ENCODE measurements around the gene EXOC8.
A peak's percentile ranks its signal among the peaks of the same experiment; 100 is the strongest.

The EXOC8 gene, protein sequence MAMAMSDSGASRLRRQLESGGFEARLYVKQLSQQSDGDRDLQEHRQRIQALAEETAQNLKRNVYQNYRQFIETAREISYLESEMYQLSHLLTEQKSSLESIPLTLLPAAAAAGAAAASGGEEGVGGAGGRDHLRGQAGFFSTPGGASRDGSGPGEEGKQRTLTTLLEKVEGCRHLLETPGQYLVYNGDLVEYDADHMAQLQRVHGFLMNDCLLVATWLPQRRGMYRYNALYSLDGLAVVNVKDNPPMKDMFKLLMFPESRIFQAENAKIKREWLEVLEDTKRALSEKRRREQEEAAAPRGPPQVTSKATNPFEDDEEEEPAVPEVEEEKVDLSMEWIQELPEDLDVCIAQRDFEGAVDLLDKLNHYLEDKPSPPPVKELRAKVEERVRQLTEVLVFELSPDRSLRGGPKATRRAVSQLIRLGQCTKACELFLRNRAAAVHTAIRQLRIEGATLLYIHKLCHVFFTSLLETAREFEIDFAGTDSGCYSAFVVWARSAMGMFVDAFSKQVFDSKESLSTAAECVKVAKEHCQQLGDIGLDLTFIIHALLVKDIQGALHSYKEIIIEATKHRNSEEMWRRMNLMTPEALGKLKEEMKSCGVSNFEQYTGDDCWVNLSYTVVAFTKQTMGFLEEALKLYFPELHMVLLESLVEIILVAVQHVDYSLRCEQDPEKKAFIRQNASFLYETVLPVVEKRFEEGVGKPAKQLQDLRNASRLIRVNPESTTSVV

DNA sequence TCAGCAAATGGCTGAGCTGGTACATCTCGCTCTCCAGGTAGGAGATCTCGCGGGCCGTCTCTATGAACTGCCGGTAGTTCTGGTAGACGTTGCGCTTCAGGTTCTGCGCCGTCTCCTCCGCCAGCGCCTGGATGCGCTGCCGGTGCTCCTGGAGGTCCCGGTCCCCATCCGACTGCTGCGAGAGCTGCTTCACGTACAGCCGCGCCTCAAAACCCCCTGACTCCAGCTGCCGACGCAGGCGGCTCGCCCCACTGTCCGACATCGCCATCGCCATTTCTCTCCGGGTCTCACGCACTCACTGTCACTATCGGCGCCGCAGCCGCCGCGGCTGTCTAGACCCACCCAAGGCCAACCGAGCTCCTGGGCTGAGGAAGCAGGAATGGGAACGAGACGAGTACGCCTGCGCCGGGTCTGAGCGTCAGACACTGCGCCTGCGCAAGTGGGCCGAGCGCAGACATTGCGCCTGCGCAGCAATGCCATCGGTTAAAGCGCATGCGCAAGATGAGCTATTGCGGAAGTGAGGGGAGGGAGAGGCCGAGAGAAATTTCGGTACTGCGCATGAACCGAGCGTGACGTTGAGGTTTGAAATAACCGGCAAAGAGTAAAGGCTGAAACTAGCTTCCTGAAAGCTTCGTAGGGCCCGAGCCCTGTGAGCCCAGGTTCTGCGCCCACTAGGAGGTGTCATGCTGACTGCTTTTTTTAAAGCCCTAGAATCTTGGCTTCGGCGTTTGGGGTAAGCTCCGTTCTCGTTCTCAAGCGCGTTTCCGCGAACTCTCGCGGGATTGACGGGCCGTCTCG, at the start of gene EXOC8:
Gene EXOC8, minus strand, starts transcription at position 381 of the 798 bp plus-strand sequence. Its CDS starts 107 bp downstream, at position 274.
- peak; percentile 93 to 97 (median 96) for DNase-seq

DNA sequence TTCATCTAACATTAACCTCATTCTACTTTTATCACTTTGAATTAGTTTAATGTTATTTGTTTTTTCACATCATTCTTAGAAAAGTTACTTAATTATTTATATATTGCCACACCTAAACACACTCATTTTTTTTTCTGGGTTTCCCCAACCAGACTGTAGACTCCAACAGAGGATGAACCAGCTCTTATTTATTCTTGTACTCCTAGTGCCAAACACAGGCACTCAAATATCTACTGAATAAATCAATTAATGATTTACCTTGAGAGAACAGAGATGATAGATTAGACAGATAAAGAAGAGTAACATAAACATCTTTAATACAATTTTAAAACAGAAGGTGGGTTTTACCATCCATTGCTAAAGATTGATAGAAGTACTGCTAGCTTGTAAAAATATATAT, 48.8 kb upstream of the EXOC8 start:
- DNase-seq, result no peak

DNA sequence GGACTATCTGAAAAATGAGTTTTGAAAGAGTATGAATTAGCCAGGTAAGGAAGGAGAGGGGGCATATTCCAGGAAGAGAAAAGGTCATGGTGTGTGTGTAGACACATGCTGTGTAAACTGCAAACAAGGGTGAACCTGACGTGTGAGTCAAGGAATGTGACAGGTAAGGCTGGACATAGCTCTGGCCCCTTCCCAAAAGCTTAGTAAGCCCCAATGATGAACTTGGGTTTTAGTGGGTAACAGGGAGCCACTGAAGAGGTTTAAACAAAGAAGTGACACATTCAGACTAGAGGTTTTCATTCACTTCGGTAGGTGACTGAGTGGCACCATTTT, 47.7 kb upstream of the EXOC8 start:
- DNase-seq, result no peak

DNA sequence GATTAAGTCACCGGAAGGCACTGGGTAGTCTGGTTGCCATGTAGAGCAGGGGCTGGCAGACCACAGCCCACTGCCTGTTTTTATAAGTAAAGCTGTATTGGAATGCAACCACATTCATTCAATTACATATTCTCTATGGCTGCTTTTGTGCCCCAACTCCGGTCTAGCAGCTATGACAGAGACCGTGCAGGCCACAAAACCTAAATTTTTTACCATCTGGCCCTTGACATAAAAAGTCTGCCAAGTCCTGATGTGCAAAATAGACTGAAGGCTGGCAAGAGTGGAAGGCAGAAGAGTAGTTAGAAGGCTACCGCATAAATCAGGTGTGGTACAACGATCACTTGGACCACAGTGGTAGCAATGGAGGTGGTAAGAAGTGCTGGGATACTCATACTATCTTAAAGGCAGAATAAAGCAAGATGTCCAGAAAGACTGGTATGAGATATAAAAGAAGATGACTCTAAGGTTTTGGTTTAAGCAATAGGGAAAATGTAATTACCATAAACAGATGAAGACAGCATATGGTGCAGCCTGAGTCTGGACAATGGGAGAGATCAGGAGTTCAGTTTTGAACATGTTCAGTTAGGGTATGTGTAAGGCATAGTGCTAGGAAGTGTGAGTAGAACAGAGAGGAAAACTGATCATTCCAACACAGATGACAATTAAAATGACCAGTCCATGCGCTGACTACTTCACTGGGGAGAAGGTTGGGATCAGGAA, 47.2 kb upstream of the EXOC8 start:
- DNase-seq, result no peak

DNA sequence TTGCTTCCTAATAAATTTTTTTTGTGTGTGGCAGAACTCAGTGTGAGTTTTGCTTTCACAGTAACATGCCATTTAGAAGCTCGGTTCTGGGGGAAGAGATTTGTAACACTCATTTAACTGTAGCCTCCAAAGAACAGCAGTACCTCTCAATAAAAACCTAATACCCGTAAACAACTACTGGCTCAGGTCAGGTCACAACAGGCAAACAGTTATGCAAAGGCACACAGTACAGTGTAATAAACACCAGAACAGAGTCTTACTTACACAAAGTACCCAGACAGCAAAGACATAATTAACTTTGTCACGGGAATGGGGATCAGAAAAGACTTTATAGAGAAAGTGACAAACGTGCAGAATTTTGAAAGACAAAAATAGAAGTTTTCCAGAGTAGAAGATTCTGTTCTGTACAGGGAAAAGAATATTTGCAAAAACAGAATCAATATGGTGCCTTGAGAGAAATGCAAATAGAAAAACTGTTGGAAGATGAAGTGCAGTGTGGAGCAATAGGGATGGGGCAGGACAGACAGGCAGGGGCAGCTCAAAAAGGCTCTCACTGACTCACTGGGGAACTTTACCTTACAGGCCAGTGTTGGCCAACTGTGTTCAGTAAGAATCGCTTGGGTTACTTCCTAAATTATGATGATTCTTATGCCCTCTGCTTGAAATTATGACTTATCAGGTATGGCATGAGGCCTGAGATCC, 45.7 kb upstream of the EXOC8 start:
- no peak for DNase-seq

DNA sequence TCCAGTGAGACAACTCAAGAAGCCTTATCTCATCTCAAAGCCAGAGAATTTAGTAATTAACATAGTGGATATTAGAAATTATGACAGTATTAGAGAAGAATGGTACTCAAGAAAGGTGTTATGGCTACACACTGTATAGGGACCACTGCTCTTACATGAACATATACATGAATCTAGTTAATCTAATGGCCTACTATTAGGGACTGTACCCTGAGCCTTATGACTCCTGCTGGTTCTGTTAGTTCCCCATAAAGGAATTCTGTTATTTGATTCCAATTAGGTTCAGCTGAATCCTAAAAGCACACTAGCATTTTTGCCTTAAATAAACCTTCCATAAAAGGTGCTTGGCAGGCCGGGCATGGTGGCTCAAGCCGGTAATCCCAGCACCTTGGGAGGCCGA, 44.8 kb upstream of the EXOC8 start:
- no peak for DNase-seq

DNA sequence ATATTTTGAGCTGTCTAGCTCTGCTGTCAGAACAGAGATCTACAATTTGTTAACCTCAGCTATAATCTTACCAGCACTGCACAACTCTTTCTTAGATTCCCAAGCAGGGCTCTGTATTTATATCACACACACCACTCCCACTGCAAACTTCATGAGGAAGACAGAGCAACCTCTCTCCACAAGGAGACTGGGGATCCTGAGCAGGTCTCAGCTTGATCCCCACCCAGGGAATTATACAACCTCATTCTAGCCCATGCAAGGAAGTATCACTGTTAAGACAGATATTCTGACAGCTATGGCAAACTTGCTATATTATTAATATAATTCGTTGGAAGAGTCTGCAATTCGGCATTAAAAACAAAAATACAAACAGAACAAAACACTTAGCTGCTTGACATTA, 44.1 kb upstream of the EXOC8 start:
- DNase-seq, result no peak

DNA sequence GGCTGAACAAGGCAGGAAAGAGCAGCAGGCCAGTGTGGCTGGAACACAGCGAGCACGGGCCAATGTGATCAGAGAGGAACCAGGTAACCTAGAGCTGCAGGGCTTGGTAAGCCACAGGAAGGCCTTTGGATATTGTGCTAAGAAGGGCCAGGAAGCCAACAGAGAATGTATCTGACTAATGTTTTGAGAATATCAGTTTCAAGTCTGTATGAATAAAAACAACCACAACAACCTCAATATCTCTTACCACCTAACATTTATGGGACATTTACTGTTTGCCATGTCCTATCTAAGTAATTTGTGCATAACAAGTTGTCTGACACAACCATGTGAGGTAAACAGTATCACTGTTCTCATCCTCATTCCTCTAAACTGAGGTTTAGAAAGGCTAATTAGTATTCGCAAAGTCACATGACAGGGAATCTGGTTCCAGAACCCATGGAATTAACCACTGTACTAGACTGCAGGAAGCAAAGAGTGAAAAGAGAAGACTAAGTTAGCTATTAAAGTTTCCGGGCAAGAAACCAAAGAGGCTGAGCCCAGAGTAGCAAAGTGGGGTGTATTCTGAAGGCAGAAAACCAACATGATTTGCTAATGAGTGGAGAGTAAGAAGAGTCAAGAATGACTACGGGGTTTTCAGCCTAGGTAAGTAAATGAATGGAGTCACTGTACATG, 39.4 kb upstream of the EXOC8 start:
- DNase-seq, result no peak

DNA sequence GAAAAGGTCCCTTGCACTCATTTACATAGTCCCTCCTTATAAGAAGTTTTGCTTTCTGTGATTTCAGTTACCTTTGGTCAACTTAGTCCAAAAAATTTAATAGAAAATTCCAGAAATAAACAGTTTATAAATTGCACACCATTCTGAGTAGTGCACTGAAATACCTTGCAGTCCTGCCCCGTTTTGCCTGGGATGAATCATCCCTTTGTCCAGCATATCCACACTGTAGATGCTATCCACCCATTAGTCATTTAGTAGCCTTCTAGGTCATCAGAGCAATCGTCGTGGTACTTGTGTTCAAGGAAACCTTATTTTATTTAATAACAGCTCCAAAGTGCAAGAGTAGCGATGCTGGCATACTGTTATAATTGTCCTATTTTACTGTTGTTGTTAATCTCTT, 38.4 kb upstream of the EXOC8 start:
- DNase-seq, result no peak

DNA sequence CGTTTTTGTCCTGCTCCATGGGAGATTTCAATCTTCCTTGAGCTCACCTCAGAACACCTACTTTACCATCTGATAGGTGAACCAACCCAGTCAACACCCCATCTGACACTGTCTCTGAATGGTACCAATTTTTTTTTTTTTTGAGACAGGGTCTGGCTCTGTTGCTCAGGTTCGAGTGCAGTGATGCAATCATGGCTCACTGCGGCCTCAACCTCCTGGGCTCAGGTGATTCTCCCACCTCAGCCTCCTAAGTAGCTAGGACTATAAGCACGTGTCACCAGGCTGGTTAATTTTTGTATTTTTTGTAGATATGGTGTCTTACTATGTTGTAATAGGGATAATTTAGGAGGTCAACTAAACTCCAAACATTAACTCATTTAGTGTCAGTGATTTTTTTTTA, 36.7 kb upstream of the EXOC8 start:
- no peak for DNase-seq

DNA sequence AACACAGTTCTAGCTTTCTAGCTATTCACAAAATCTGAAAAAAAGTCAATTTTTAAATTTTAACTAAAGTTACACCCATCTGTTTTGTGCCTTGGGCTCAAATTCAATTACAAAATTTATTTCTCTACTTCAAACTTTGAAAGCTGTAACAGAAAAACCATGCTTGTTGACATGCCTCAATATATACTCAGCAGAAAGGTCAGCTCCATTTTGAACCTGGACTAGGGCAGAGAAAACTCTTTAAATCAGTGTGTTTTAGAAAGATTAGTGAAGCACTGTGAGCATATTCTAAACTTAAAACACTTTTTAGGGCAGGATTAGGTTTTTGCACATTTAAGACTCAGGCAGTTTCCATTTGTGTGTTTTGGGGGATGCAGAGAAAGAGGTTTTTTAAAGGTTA, 34.8 kb upstream of the EXOC8 start:
- DNase-seq, result no peak

DNA sequence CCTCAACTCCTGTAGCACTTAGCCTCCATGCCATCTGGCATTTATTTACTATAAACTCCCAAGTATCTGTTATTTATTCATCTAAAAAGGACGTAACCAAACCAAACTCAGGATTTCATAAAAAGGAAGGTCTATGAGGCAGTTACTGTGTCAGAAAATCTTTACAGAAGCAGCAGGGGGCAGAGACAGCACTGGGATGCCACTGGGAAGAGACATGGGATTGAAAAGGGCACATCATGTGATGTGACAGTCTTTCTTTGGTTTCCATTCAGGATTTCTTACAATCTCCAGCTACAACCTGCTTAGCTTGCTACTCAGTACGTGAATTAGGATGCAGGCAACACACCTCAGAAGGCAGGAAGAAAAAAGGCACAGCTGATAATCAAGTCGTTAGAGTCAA, 31.6 kb upstream of the EXOC8 start:
- no peak for DNase-seq

DNA sequence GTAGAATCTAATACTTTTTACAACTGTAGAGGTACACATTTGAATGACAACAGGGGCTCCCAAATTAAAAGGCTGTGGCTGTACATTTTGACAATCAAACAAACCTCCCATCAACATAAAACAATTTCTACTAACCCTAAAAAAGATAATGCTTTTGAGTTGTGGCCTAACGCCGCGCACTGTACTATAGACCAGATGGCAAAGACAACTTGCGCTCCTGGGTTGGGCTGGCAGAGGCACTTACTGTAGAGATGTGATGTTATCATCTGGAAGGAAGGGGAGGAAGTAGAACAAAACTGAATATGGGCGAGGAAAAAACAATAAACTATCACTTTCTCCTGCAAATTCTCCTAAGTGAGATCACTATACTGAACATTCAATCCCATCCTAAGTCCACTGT, 26.5 kb upstream of the EXOC8 start:
- no peak for DNase-seq

DNA sequence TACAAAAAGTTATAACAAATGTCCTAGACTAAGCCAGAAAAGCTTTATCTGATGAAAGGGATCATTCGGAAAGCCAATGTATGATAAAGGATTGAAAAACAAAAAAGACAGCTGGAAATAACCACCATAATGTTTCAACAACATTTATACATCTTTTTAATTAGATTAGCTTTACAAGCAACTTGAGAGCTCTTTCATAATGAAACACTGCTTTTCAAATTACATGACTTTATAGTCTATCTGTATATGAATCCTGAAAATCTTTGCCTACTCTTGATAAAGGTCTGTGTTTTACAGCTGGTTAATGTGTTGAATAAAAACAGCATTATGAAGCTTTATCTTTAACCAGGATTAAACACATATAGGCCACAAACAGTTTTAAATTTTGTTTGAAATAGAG, 26.0 kb upstream of the EXOC8 start:
- no peak for DNase-seq

DNA sequence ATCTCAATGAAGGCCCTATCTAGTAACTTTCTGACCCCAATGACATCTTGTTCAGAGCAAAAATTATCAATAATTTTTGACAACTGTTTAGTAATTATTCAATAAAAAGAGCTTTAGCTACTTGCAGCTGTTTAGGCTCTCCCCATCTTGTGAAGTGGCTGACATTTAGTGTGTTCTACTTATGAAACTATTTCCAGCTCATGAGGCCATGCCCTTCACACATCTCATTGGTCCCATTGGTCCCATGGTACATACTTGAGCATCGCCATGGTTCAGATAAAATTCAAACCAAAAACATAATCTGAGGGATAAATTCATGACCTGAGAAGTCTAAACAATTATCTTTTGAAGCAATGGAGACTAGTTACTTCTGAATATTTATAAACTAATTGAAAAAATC, 24.7 kb upstream of the EXOC8 start:
- no peak for DNase-seq

DNA sequence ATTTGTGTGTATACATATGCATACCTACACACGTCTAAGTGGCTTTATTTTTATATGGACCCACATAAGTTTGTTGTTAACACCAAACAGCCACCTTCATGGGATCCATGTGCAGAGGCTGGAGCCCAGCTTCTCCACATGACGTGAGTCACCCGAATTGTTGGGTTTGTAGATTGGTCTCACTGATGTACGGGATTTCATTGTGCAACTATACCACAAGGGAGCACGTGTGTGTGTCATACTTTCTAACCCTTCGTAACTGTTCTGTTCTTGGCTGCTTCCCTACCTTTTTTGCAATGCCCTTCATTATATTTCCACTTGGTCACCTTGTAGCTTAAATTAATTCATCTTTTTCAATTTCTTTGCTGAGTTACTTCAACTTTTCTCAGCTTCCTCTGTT, 21.5 kb upstream of the EXOC8 start:
- DNase-seq, result no peak

DNA sequence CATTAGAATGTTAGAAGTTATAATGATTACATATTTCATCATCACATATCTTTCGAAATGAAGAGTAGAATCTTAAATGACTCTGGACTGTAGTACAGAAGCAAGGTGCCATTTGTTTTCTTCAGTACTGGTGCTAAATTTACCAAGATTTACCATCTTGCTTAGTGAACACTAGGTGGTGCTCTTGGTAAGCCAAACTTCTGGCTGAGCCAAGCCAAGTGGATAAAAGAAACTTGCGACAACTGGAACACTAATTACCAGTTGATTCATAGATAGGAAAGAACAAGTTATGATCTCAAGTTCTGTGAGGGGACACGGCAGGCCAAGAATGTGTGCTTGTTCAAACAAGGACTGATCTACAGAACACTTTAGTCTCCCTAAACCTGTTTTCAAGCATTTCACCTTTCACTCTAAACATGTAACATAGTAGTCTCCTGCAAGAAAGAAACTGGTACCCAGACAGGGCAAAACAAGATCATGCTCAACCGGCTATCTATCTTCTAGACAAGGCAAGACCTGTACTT, 20.2 kb upstream of the EXOC8 start:
- no peak for DNase-seq

DNA sequence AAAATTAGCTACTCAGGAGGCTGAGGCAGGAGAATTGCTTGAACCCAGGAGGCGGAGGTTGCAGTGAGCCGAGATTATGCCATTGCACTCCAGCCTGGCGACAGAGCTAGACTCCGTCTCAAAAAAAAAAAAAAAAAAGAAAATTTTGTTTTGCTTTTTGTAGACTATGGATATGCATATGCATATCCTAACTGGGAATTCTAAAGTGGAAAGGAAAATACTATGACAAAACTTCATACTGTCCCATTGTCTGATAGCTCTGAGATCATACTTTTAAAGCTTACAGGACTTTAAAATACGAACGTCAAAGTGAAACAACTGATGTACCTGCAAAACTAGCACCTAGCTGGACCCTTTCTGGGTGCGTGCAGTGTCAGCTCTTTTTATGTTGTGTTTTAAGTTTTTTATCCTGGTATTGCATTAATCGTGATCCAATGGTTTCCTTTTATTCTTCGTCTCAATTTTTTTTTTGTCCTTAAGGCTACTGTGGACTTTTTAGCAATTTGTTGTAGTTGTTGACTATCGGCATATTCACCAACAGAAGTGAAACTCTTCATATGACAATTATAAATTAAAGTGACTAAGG, 19.6 kb upstream of the EXOC8 start:
- DNase-seq, result no peak

DNA sequence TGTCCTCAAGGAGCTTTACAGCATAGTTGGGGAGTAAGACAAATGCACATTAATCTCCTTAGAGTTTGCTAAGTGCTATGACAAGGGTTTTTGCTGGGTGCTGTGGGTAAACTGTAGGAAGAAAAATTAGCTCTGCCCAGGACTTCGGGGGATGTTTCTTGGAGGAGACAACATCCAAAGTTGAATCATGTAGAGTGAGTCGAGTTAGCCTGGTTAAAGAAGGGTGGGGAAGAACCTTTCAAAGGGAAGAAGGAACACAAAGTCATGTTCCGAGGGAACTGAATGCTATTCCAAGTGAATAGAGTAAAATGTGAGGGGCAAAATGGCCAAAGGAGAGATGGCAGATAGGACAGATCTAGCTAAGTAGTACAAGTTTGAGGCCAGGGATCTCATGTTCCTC, 17.5 kb upstream of the EXOC8 start:
- DNase-seq, result no peak

DNA sequence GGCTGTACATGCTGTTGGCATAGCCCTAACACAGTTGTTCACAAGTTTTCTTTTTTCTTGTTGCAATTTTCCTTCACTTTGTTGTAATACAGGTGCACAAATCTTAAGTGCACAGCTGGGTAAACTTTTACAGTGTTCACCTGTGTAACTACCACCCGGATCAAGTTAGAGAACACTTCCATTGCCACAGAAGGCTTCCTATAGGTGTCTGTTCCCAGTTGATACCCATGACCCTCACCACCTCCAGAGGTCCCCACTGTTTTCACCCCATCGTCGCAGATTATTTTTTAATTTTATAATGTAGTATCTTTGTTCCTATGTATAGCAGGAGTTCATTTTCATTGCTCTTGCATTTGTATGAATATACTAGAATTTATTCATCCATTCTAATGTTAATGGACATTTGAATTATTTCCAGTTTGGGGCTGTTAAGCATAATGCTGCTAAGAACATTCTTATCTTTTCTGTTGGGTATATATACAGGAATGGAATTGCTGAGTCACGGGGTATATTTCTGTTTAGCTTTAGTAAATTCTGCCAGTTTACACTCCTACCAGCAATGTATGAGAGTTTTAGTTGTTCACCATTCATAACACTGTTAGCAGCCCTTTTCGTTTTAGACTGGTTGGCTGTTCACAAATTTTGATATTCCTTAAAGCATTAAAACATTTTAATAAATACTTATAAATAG, 16.8 kb upstream of the EXOC8 start:
- no peak for DNase-seq

DNA sequence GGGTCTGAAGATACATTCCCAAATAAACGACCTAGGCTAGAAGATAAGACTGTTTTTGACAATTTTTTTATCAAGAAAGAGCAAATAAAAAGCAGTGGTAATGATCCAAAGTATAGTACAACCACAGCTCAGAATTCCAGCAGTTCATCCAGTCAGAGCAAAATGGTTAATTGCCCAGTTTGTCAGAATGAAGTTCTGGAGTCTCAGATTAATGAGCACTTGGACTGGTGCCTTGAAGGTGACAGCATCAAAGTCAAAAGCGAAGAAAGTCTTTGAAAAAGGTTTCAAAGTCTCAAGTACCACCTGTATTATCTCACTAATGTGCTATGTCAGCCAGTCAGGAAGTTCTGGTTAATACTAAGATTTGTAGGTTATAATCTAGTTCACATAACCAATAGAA, 15.4 kb upstream of the EXOC8 start:
- DNase-seq, result no peak

Data from activated naive CD4-positive, alpha-beta T cell (primary cell).